HG02943 (cell line): ENCODE measurements around the gene MAB21L4.

Experiments
- ATAC-seq: cut with Tn5 transposase; IDR thresholded peaks from one replicate; pipeline ENCODE4 v1.9.1; 2021; ENCODE audit warnings: mild to moderate bottlenecking, low read depth, moderate library complexity; ENCODE audit not compliant: unreplicated experiment

MAB21L4 gene

DNA sequence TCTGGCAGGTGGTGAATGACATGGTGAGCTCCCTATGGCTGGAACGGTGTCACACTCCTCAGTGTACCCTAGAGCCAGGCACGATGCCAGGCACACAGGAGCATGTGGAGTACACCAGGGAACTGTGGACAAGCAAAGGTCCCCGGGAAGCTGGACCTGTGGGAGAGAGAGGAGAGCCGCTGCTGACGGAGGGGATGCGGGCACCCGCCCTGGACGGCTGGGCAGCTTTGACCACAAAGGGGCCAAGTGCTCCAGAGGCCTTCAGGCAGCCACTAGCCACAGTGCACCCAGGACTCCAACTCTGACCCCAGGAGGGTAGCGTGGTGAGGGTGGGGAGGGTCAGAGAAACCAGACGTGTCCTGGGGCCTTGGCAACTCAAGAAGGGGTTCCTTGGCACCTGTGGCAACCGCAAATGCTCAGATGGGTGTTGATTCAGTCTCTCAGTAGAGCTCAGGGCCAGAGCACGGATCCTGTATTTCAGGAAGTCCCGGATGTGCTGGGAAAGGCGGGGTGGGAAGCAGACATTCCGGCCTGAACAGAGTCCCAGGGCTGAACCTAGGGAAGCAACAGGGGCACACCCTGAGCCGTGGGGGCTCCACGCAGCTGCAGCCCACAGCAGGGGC, 2.3 kb upstream of the MAB21L4 start:
- ATAC-seq: no peak

DNA sequence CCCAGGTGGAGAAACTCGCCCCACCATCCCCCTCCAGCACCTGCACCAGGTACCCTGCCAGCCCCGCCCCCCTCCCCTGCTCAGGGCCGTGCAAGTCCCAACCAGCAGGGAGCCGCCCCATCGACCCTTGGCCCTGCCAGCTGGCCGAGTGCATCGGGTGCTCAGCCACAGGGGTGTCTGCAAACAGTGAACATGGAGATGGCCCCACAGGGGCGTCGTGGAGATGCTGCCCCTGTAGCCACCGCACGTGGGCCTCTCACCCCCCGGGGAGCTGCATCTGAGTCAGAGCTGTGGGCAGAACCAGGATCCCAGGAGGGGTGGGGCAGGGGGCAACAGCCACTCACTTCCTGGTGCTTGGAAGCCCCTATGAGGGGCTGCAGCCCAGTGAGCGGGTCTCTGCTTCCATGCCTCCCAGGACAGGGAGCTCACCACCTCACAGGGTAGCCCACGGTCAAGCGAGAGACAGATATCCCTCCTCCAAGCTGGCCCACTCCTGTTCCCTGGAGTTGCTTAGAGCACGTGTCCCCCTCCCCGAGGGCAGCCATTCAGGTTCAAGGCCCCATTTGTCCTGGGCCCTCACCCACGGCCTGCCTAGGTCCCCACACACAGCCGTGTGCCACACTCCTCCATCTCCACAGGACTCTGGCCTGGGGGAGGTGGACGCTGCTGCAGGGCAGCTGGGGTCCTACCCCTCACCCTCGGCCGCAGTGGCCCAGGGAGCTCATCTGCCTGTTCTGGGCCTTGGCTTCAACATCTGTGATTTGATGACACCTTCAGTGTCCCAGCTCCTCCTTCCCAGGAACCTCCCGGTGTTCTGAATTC, 1.1 kb upstream of the MAB21L4 start:
- no peak for ATAC-seq

DNA sequence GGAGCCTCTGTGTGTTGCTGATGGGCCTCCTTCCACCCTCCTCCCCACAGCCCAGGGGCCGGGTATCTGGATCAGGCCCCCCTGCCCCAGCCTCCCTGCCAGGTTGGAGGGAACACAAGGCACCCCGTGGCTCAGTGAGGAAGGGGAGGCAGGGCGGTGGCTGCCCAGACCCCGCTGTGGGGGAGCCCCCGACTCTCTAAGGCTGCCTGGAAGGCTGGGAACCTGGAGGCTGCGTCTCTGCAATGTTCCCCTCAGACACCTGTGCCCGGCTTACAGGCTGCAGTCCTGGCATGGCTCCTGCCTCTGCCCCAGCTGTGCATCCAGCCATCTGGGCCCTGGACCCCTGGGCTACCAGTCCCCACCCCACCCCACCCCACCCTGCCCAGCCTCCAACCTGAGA, 438 bp upstream of the MAB21L4 start:
- no peak for ATAC-seq

DNA sequence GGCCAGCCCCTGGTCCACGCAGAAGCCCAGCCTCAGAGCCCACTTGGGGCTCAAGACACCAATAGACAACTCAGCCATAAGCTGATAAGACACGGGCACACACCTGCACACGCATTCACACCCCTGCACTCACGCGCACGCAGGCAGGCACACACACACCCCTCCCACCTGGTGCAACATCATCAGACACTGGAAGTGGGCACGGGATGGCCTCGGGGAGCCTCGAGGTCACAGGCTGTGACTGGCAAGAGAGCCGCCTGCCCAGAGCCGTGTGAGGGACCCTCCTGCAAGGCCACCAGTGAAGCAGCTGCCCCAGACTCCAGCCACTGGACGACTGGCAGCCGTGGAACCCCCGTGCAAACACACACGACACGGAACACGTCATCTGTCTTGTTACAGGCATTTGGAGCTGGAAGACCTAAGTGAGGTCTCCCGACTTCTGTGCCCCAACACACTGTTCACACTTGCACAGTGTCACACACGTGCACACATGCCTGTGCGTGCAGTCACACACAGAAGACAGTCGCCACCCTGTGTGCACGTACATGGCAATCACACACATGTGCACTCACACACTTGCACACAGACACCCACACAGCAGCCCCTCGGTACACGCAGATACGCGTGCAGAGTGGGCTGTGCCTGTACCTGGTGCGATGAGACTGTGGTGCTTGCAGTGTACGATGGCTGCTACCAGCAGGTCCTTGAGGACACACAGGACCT, 959 bp downstream of the MAB21L4 start:
- ATAC-seq: no peak

DNA sequence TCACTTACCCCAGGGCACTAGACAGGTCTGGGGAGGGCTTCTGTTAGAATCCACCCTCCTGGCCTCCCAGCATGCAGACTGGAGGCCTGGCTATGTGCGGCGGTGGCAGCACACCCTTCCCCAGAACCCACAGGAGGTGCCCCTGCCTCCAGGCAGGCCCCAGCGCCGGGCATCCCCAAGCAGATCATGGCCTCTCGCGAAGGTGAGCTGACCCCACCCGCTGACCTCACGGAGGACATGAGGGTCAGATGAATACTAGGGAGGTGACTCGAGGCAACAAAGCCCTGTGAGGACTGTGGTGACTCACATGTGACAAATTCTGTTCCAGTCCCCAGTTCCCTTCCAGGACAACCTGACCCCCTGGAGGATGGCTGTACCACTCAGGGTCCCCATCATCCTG, 1.9 kb downstream of the MAB21L4 start:
- no peak for ATAC-seq

DNA sequence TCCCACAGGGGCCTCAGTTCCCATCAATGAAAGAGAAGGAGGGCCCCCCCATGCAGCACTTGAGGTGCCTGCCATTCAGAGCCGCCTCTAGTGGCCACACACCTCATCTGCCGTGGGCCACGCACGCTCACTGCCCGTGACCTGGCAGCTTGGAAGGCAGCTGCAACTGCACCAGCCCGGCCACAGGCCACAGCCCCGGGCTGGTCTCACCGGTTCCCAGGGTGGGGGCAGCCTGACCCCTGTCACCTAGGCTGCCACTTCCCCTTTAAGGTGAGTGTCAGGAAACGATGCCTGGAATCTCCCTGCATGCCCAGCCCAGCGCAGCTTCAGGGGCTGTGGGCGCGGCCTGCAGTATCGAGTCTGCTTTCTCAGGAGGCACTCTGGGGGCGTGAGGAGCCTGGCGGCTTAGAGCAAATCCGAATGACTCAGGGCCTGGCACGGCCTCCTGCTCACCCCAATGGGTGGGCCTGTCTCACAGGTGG, 2.6 kb downstream of the MAB21L4 start:
- no peak for ATAC-seq

DNA sequence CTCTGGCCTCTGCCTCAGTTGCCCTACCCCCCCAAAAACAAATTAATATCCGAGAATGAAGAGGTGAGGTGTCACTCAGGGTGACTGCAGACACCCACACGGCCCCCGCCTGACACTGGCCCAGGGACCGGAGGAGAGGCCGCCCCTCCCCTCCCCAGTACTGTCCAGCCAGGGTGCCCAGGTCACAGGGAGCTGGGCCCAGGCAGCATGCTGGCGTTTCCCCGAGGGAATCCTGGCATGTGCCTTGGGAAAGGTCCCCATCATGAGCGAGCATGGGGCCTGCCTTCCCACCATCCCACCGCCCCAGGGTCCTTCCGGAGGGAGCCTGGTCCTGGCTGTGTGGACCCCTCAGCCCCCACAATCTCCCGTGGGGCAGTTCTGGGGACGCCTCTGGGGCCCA, 3.0 kb downstream of the MAB21L4 start:
- no peak for ATAC-seq

DNA sequence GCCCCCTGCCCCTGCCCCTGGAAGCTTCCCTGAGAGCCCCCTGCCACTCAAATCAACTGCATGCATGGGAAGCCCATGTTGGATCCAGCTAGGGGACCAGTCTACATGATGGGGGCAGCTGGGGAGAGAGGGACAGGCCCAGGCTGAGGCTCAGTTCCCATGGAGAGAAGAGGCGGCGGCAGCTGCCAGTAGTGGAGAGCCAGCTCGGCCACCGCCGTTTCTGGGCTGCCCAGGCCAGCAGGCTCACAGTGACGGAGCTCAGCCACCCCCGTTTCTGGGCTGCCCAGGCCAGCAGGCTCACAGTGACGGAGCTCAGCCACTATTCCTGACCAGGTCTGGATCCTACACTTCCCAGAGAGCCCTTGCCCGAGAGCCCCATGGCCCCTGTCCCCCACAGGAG, 3.6 kb downstream of the MAB21L4 start:
- ATAC-seq: no peak

DNA sequence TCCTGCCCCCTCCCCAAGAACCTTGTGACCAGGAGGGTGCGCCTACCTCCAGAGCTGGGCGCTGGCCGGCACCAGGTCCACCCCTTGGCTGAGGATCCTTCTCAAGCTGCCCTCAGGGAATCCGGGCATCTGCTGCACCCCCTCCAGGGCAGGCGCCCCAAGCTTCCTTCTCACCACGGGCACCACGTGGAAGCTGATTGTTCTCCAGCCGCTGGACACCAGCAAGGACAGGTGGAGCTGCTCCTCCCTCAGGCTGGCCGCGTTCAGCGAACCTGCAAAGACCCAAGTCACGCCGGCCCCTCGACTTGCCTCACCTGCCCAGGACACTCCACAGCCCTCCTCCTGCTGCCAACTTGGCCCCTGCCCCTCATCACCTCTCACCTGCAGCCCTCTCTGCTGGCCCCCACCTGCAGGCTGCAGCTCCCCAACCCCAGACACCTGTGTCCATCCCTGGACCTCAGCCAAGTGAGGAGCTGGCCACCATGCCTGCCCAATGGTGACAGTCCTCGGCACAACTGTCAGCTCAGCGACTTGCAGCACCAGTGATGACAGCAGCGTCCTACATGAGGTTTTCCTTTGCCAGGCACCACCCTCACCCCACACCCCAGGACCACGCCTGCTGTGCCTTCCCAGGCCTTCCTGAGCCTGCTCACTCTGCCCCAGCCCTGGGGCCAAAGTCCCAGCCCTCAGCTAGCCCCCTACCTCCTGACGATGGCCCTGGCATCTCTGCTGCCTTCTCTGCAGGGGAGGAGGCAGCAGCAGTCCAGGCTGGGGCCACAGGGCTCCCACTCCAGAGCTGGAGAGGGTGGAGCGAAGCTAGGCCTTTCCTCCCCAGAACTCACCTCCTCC, 4.2 kb downstream of the MAB21L4 start:
- no peak for ATAC-seq

DNA sequence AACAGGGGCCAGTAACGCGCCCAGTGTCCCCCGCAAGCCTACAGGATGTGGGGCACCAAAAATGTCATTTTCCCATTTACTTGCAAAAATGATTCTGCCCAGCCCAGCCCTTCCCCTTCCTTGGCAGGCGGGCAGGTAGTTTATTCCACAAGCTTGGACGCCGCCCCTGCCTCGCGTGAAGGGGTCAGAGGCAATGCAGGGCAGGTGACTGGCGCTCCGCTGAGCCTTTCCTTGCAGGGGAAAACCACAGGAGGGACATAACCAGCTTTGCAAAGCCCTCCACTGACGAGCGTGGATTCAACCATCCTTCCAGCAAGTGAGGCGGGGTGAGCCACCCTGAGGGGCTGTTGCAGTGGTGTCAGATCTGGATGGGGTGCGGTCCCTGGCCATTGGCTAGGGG, 5.3 kb downstream of the MAB21L4 start:
- ATAC-seq: no peak

DNA sequence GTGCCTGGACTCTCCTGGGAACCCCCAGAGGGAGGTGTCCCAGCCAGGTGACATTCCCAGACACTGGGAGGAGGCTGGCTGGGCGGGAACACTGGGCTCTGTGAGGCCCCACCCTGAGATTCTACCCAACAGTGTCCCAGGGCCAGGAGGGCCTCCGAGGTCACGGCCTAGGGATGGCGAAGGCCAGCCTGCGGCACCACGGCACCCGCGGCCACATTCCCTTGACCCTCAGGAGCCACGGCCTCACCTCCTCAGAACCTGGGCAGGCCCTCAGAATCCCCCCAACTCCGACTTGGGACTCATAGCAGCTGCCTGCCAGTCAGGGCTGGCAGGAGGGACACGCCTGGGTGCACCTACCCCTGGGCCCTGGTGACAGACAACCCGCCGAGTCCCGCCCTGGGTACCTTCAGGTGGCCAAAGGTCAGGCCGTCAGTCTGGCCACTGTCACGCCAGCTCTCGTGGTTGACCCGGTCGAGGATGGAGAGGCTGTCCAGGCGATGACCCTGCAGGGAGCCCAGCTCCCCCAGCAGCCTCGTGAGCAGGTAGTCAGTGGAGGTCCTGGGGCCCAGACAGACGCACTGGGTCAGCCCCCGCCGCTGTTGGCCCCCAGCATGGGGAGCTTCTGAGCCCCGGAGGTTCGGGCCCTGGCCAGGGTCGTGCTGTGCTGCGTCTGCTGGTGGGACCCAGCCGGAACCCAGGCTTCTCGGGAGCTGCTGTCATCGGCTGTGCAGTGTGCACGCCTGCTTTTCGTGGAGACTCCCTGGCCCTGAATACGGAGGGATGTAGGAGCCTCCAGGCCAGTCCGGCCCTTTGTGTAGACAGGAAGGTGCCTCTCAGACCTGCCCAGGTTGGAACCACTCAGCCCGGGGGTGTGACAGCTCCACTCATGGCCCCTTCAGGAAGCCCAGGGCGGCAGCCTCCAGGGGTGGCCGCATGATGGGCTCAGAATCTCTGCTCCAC, 6.1 kb downstream of the MAB21L4 start:
- no peak for ATAC-seq

DNA sequence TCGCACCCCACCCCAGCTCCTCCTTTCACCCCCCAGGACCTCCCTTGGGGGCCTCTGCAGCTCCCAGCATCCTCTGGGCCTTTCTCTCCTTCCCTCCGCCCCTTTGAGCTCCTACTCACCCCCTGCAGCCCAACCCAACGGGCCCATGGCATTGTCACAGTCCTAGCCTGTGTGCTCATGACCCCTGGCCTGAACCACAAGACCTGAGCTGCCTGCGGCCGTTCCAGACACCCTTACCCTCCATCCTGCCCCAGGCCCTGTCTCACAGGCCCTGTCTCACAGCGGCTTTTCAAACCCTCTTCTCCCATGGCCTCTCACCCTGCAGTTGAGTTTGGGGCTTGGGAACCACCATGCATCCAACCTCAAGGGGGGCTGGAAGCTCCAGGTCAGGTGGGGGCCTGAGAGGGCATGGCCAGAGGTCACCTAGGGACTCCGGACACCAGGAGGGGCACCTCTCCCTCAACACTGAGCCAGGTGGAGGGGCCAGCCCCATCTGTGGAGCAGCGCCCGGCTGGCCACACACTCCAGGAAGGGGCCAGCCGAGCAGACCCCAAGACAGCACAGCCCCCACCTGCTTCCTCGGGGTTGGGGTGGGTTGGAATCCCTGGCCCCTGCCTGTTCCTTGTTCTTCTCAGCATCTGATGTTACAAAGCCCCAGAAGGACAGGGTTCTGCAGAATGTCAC, 6.9 kb downstream of the MAB21L4 start:
- ATAC-seq: no peak

DNA sequence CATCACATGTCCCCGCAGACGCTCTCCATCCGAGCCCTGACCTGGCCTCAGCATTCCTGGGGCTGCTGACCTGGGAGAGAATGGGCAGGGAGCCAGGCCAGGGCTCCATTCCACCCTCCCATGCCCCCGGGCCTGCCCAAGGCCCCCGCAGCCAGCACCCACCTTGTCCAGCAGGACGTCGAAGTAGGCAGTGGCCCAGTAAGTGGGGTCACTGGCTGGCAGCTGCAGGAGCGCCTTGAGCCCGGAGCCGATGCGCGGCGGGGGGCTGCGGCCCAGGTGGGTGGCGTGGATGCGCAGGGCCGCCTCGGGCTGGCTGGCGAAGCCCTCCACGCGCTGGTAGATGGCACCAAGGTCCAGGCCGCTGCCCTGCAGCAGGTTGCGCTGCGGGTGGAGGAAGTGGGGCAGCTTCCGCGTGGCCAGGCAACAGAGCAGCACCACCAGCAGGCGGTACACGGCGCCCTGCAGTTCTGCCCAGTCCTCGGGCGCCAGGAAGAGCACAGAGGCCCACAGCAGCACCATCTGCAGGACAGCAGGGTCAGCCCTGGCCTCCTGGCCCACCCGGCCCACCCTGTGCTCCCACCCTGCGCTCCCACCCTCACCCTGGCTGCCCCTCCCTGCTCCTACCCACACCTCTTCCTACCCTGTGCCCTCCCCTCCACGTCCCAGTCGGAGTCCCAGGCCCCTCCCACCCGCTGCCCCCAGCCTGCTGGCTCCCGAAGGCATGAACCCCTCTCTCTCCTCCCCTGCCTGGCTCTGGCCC, 7.6 kb downstream of the MAB21L4 start:
- ATAC-seq: no peak

DNA sequence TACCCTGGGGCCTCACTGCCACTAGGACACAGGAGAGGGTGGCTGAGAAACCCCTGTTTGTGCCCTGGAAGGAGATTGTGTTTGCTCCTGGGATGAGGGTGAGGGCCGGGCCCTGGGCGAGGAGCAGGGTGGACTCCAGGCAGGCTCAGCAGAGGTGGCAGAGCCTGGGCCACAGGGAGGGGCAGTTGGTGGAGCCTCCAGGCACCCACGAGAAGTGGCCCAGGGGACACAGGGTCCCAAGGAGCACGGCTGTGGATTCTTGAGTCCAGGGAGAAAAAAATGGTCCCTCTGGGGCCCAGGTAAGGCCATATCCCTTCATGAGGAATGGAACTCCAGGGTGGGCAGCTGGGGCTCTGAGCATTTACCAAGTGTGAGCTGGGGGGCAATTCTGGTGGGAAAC, 8.3 kb downstream of the MAB21L4 start:
- ATAC-seq: no peak

DNA sequence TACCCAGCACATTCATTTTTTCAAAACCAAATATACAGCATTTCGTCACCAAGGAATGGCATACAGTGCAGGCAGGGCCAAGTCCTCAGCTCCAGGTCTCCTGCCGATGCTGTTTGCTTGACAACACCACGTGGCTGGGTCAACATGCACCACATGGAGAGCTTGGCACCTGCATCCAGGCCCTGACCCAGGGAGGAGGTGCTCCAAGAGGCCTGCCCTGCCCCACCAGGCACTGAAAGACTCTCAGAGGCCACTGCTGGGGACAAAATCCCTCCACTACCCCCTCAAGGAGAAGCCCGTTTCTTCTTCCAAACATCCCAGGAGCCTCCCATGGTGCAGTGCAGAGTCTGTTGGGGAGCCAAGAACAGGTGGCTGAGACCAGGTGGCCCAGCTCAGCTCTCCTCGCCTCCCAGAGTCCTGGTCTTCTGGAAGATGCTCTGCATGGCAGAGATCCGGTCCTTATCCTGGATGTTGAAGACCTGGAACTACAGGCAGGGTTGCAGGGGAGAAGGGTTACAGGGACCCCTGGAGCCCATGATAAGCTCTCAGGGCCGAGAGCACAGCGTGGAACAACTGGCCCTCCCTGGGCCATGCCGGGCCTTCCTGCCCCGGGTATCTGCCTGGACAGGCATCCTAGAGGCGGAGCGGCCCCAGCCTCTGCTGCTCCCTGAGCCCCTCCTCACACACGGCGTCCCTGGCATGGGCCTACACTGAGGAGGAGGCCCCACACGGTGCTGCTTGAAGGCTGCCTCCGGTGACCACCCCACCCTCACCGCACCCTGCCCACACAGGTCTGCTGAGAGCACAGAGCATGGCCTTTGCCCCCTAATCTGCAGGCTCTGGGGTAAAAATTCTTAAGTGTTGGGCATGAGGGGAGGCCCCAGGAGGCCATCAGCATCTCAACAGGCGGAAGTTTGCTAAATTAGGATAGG, 9.0 kb downstream of the MAB21L4 start:
- no peak for ATAC-seq

DNA sequence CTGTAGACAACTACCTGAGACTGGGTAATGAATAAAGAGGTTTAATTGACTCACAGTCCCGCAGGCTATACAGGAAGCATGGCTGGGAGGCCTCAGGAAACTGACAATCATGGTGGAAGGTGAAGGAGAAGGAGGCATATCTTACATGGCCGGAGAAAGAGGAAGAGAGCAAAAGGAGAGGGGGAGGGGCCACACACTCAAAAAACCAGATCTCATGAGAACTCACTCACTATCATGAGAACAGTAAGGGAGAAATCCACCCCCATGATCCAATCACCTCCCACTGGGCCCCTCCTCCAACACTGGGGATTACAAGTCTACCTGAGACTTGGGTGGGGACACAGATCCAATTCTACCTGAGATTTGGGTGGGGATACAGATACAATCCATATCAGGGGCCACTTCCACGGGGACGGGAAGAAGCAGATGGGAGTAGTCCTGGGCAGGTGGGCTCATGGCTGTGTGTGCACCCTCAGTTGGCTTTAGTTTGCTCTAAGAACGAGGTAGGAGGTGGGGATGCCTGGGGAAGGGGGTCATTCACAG, 9.9 kb downstream of the MAB21L4 start:
- ATAC-seq: no peak

DNA sequence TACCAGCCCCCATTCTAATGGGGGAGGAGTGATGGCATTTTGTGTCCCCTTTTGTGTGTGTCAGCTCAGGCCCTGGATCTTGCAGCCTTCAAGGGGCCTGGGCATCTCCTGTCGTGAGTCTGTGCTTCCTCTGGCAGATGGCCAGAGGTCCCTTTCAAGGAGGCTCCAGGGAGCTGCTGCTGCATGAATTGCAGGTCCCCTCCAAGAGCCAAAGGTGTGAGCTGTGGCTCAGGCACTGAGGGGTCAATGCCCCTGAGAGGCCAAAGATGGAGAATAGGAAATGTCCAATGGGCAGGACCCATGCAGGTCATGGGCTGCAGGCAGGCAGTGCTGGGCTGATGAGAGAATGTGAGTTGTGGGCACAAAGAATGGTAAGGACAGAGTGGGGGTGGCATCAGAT, 10.4 kb downstream of the MAB21L4 start:
- no peak for ATAC-seq
